Mesendoderm (in vitro differentiated cells): ENCODE measurements around the gene PPIAL4G.
"Not testable (repeated sequence)": the region's sequence is repeated elsewhere in the genome, so short reads cannot be mapped to it uniquely, and the experiment has no call there.

Source experiments
- DNase-seq: peaks from one replicate; pipeline ENCODE4 v3.0.0; 2013
- H2AK5ac ChIP-seq: 2 replicates; pipeline ENCODE4 v1.6.1; 2013; ENCODE audit warnings: low read length, inconsistent platforms
- H2BK120ac ChIP-seq: 2 replicates; pipeline ENCODE4 v1.6.1; 2013; ENCODE audit warnings: low read depth, mild to moderate bottlenecking, low read length, moderate library complexity, mixed read lengths
- H2BK15ac ChIP-seq: replicated peaks from 2 replicates; pipeline ENCODE4 v1.6.1; 2013; ENCODE audit warnings: low read depth, mild to moderate bottlenecking, moderate library complexity
- H2BK5ac ChIP-seq: 2 replicates; pipeline ENCODE4 v1.6.1; 2013; ENCODE audit warnings: low read length, inconsistent platforms
- H3K18ac ChIP-seq: 2 replicates; pipeline ENCODE4 v1.6.1; 2013; ENCODE audit warnings: mild to moderate bottlenecking, low read length, mixed read lengths
- H3K23ac ChIP-seq: one replicate; pipeline ENCODE4 v1.6.1; 2013; ENCODE audit warnings: low read length
- H3K27ac ChIP-seq: 2 replicates; pipeline ENCODE4 v1.5.1; 2013; ENCODE audit warnings: low read depth, mild to moderate bottlenecking, inconsistent platforms, low read length, moderate library complexity
- H3K27me3 ChIP-seq: 2 replicates; pipeline ENCODE4 v1.6.1; 2013; ENCODE audit warnings: low read length, control low read depth, mild to moderate bottlenecking, inconsistent platforms; ENCODE audit not compliant: insufficient read depth, poor library complexity
- H3K36me3 ChIP-seq: 2 replicates; pipeline ENCODE4 v1.6.1; 2013; ENCODE audit warnings: low read length, inconsistent platforms; ENCODE audit not compliant: control insufficient read depth, insufficient read depth
- H3K4ac ChIP-seq: one replicate; pipeline ENCODE4 v1.6.1; 2013; ENCODE audit warnings: low read depth, mild to moderate bottlenecking, low read length, moderate library complexity
- H3K4me1 ChIP-seq: 2 replicates; pipeline ENCODE4 v1.6.1; 2013; ENCODE audit warnings: low read depth, low read length, inconsistent platforms; ENCODE audit not compliant: control insufficient read depth
- H3K4me2 ChIP-seq: 2 replicates; pipeline ENCODE4 v1.6.1; 2013; ENCODE audit warnings: low read length
- H3K4me3 ChIP-seq: 2 replicates; pipeline ENCODE4 v1.5.1; 2013; ENCODE audit warnings: mild to moderate bottlenecking, low read length
- H3K56ac ChIP-seq: one replicate; pipeline ENCODE4 v1.6.1; 2013; ENCODE audit warnings: low read length
- H3K79me1 ChIP-seq: 2 replicates; pipeline ENCODE4 v1.6.1; 2013; ENCODE audit warnings: low read length, inconsistent platforms
- H3K79me2 ChIP-seq: 2 replicates; pipeline ENCODE4 v1.6.1; 2013; ENCODE audit warnings: mild to moderate bottlenecking, low read length; ENCODE audit not compliant: control insufficient read depth, insufficient read depth
- H3K9ac ChIP-seq: 2 replicates; pipeline ENCODE4 v1.6.1; 2013; ENCODE audit warnings: low read length, inconsistent platforms
- H4K5ac ChIP-seq: one replicate; pipeline ENCODE4 v1.6.1; 2013; ENCODE audit warnings: low read length
- H4K8ac ChIP-seq: one replicate; pipeline ENCODE4 v1.6.1; 2013; ENCODE audit warnings: low read depth, mild to moderate bottlenecking, control low read depth, low read length, moderate library complexity
- WGBS: extraction: QIAGEN DNeasy Blood & Tissue Kit; methylation state at CpG from one replicate; pipeline ENCODE4 v1.1.7; 2013; ENCODE audit warnings: low lambda C conversion rate, missing lambda C conversion rate; ENCODE audit not compliant: insufficient coverage; ENCODE audit errors: extremely low coverage; 5-methylcytosine and 5-hydroxymethylcytosine counted together
- small RNA-seq: library from polyadenylated mRNA; stranded (forward); fragments of <200 nt; extraction: miRNeasy Mini kit (QIAGEN cat#:217004); gene quantifications from one replicate; pipeline ENCODE3, GENCODE V24; 2013; ENCODE audit not compliant: insufficient read depth

Gene PPIAL4G

DNA sequence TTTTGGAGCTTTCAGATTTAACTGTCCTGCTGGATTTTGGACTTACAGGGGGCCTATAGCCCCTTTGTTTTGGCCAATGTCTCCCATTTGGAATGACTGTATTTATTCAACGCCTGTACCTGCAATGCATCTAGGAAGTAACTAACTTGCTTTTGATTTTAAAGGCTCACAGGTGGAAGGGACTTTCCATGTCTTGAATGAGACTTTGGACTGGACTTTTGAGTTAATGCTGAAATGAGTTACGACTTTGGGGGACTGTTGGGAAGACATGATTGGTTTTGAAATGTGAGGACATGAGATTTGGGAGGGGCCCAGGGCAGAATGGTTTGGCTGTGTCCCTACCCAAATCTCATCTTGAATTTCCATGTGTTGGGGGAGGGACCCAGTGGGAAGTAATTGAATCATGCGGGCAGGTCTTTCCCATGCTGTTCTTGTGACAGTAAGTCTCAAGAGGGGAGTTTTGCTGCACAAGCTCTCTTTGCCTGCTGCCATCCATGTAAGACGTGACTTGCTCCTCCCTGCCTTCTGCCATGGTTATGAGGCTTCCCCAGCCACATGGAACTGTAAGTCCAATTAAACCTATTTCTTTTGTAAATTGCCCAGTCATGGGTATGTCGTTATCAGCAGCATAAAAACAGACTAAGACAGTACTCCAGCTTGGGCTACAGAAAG is 43.3 kb downstream of the PPIAL4G start:
- H2AK5ac ChIP-seq, H3K23ac ChIP-seq, H3K18ac ChIP-seq, H3K4me1 ChIP-seq, H3K4ac ChIP-seq, H3K4me2 ChIP-seq, DNase-seq, H3K4me3 ChIP-seq, H3K79me1 ChIP-seq, H3K36me3 ChIP-seq, H3K56ac ChIP-seq, H2BK5ac ChIP-seq, H2BK120ac ChIP-seq, H3K27ac ChIP-seq, H3K9ac ChIP-seq, H4K8ac ChIP-seq, H4K5ac ChIP-seq, H2BK15ac ChIP-seq, H3K27me3 ChIP-seq, H3K79me2 ChIP-seq: not testable (repeated sequence)
- no CpG with 5 or more reads among the region's 5 CpGs for WGBS

DNA sequence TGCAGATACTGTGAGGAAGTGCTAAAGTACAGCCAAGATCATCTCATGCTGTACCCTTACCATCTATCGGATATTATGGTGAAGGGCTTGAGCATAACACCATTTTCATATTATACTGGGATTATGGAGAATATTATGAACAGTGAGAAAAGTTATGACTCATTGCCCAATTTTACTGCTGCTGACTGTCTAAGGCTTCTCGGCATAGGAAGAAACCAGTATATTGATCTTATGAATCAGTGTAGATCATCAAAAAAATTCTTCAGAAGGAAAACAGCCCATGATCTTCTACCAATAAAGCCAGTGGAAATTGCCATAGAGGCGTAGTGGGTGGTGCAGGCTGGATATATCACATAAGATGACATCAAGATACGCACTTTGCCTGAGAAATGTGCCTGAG is 47.7 kb downstream of the PPIAL4G start:
- no peaks in the 10 kb centered on the region for H3K36me3 ChIP-seq
- H3K9ac ChIP-seq = no peak overlapping the region
- peaks cover 2% of the 10 kb centered on the region for H3K4me1 ChIP-seq
- H3K4me2 ChIP-seq = no peak overlapping the region
- H3K79me1 ChIP-seq = no peaks in the 10 kb centered on the region
- no peak overlapping the region for H2AK5ac ChIP-seq
- no CpG with 5 or more reads among the region's 4 CpGs for WGBS
- no peak overlapping the region for H3K4me3 ChIP-seq
- no peaks in the 10 kb centered on the region for H3K79me2 ChIP-seq
- no peak overlapping the region for H4K5ac ChIP-seq
- DNase-seq = no peak
- no peak overlapping the region for H2BK5ac ChIP-seq
- no peak overlapping the region for H3K27ac ChIP-seq
- H3K56ac ChIP-seq = no peak overlapping the region
- H3K4ac ChIP-seq = no peak overlapping the region
- H3K27me3 ChIP-seq = no peaks in the 10 kb centered on the region
- H2BK15ac ChIP-seq = no peak overlapping the region
- H2BK120ac ChIP-seq = no peak overlapping the region
- no peak overlapping the region for H3K18ac ChIP-seq
- H4K8ac ChIP-seq = no peak overlapping the region
- no peak overlapping the region for H3K23ac ChIP-seq

GRCh38 chr1:148434832-148435231 is 48.3 kb downstream of the PPIAL4G start:
- WGBS = no CpG with 5 or more reads among the region's 28 CpGs

GRCh38 chr1:148432916-148433317 is 50.2 kb downstream of the PPIAL4G start:
- H2AK5ac ChIP-seq, H2BK15ac ChIP-seq, H3K23ac ChIP-seq, DNase-seq, H2BK120ac ChIP-seq, H3K4me2 ChIP-seq, H3K4me3 ChIP-seq, H4K8ac ChIP-seq, H3K36me3 ChIP-seq, H2BK5ac ChIP-seq, H3K18ac ChIP-seq, H3K27ac ChIP-seq, H3K56ac ChIP-seq, H3K27me3 ChIP-seq, H4K5ac ChIP-seq, H3K79me1 ChIP-seq, H3K4me1 ChIP-seq, H3K9ac ChIP-seq, H3K79me2 ChIP-seq, H3K4ac ChIP-seq: not testable (repeated sequence)
- no CpG with 5 or more reads among the region's 1 CpG for WGBS

More at GRCh38 chr1:148434832-148435231, 48.3 kb downstream of the PPIAL4G start:
- H2BK5ac ChIP-seq = no peak overlapping the region
- H3K9ac ChIP-seq = no peak overlapping the region
- H3K36me3 ChIP-seq = no peaks in the 10 kb centered on the region
- no peak overlapping the region for H3K18ac ChIP-seq
- H2BK120ac ChIP-seq = no peak overlapping the region
- H4K5ac ChIP-seq = no peak overlapping the region
- no peak overlapping the region for H3K56ac ChIP-seq
- H2BK15ac ChIP-seq = no peak overlapping the region
- no peak overlapping the region for H3K4me2 ChIP-seq
- no peak overlapping the region for H2AK5ac ChIP-seq
- H3K4ac ChIP-seq = no peak overlapping the region
- no peaks in the 10 kb centered on the region for H3K27me3 ChIP-seq
- no peak overlapping the region for H3K4me3 ChIP-seq
- H3K23ac ChIP-seq = no peak overlapping the region
- H4K8ac ChIP-seq = no peak overlapping the region
- DNase-seq = no peak
- no peaks in the 10 kb centered on the region for H3K79me1 ChIP-seq
- H3K4me1 ChIP-seq = peaks cover 2% of the 10 kb centered on the region
- no peak overlapping the region for H3K27ac ChIP-seq
- H3K79me2 ChIP-seq = no peaks in the 10 kb centered on the region

Small RNA genes lying within 50 kb of the gene (small RNA-seq; reads per million reads assigned to genes)
- gene RF00003 = 5.2 reads per million, percentile 72 among the genes with 10 or more reads in this experiment
